Activated CD4-positive, alpha-beta T cell treated with anti-CD3 and anti-CD28 coated beads, Interleukin-2, amount 10 ng/mL, durations not matched to agents 7 days and 5 days (primary cell): ENCODE results near the gene CGAS. TPM values are rescaled to one million over a fixed set of nuclear protein-coding genes. Genes with fewer than 3 reads are reported as not detected.
"Not testable (repeated sequence)": the region's sequence is repeated elsewhere in the genome, so short reads cannot be mapped to it uniquely, and the experiment has no call there.

Source experiments
- CTCF ChIA-PET: fragments of 350-600 bp; sonication (Branson Sonifier 250); formaldehyde crosslinking; loops from one replicate; lab custom pipeline; 2021; ENCODE audit warnings: antibody characterized with exemption; lab: Charles Lee
- POLR2A ChIA-PET: fragments of 350-600 bp; sonication (Branson Sonifier 250); formaldehyde crosslinking; loops from one replicate; lab custom pipeline; 2021; ENCODE audit warnings: antibody characterized with exemption; lab: Charles Lee
- DNase-seq: peaks from one replicate; pipeline ENCODE4 v3.0.0-alpha.2; 2020
- H3K27ac Mint-ChIP-seq: one replicate; pipeline ENCODE4 v1.8.0; 2021; ENCODE audit warnings: mild to moderate bottlenecking, moderate library complexity, mixed read lengths
- H3K27me3 Mint-ChIP-seq: one replicate; pipeline ENCODE4 v1.8.0; 2021; ENCODE audit warnings: mixed read lengths
- H3K36me3 Mint-ChIP-seq: one replicate; pipeline ENCODE4 v1.8.0; 2021; ENCODE audit warnings: low read depth, mixed read lengths
- H3K4me1 Mint-ChIP-seq: one replicate; pipeline ENCODE4 v1.8.0; 2021; ENCODE audit warnings: mixed read lengths
- H3K4me3 Mint-ChIP-seq: one replicate; pipeline ENCODE4 v1.8.0; 2021; ENCODE audit warnings: mild to moderate bottlenecking, moderate library complexity, mixed read lengths
- H3K9me3 Mint-ChIP-seq: one replicate; pipeline ENCODE4 v1.8.0; 2021; ENCODE audit warnings: mixed read lengths
- total RNA-seq, 2 experiments: library from RNA; stranded (reverse); gene quantifications; one replicate each; pipeline ENCODE4 v1.2.3, GENCODE V29; 2021

CGAS gene
- total RNA-seq, 2 experiments from 2014 or later: 27.9 TPM

GRCh38 chr6:73393278-73393677, 58.8 kb downstream of the CGAS start:
- H3K9me3 Mint-ChIP-seq: peaks cover 4% of the 10 kb centered on the region
- no peak for DNase-seq
- peaks cover 7% of the 10 kb centered on the region for H3K36me3 Mint-ChIP-seq
- ChIA-PET CTCF (interaction anchor here (0.6 kb wide), 1 partner anchor 931 kb away, joined by 3 read pairs; no protein-coding TSS in a partner anchor), POLR2A (no interaction called here)
- no peaks in the 10 kb centered on the region for H3K27me3 Mint-ChIP-seq
- H3K27ac Mint-ChIP-seq: no peak overlapping the region
- H3K4me3 Mint-ChIP-seq: no peak overlapping the region
- peaks cover 40% of the 10 kb centered on the region for H3K4me1 Mint-ChIP-seq

GRCh38 chr6:73392188-73392587, 59.9 kb downstream of the CGAS start:
- CTCF ChIA-PET: interaction anchor here (0.5 kb wide), 1 partner anchor 84 kb away, joined by 3 read pairs; no protein-coding TSS in a partner anchor
- H3K27me3 Mint-ChIP-seq, POLR2A ChIA-PET, H3K27ac Mint-ChIP-seq, H3K9me3 Mint-ChIP-seq, H3K4me3 Mint-ChIP-seq, H3K36me3 Mint-ChIP-seq, DNase-seq: not testable (repeated sequence)
- H3K4me1 Mint-ChIP-seq: peaks cover 46% of the 10 kb centered on the region

DNA sequence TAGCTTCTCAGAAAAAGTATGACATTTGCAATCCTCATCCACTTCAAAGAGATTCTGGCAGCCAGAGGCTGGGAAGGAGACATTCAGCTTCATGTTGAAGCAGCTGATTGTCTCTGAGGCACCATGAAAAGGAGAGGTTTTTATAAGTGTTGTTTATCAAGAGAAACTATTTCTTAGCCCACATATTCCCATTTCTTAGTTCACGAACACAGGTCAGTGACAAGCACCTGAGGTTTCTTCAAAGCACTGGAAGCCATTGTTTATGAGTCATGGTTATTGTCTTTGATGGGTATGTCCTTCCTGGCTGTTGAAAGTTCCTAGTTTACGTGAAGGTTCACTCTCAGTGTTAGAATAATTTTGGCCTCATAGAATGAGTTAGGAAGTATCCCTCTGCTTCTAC, 60.4 kb downstream of the CGAS start:
- DNase-seq: no peak
- CTCF ChIA-PET: interaction anchor here (0.5 to 1.3 kb wide), 3 partner anchors 9 to 85 kb away, joined by 3 to 4 read pairs (median 3); no protein-coding TSS in a partner anchor
- peaks cover 46% of the 10 kb centered on the region for H3K4me1 Mint-ChIP-seq
- H3K27me3 Mint-ChIP-seq: no peaks in the 10 kb centered on the region
- H3K27ac Mint-ChIP-seq: peak overlapping the region; percentile 37
- POLR2A ChIA-PET: no interaction called here
- peaks cover 4% of the 10 kb centered on the region for H3K9me3 Mint-ChIP-seq
- peaks cover 7% of the 10 kb centered on the region for H3K36me3 Mint-ChIP-seq
- no peak overlapping the region for H3K4me3 Mint-ChIP-seq

DNA sequence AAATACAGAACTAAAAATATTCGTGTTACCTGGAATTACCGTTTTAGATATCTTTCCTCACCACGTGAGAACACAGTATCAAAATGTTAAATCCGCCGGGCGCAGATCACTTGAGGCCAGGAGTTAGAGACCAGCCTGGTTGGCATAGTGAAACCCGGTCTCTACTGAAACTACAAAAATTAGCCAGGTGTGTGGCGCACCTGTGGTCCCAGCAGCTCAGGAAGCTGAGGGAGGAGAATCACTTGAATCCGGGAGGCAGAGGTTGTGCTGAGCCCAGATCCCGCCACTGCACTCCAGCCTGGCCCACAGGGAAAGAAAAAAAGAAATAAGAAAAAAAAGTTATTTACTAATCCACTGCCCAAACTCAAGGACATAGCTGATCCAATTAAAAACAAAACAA, 62.2 kb downstream of the CGAS start:
- Mint-ChIP-seq H3K36me3 (peaks cover 7% of the 10 kb centered on the region), H3K27ac (no peak overlapping the region), H3K27me3 (no peaks in the 10 kb centered on the region), H3K4me3 (no peak overlapping the region), H3K9me3 (peaks cover 1% of the 10 kb centered on the region), H3K4me1 (peaks cover 46% of the 10 kb centered on the region)
- ChIA-PET CTCF (interaction anchor here (1.0 to 1.2 kb wide), 2 partner anchors 21 to 62 kb away, joined by 4 read pairs; partner anchors contain the start of gene CGAS), POLR2A (no interaction called here)
- no peak for DNase-seq

- peak; percentile 71 for DNase-seq
- ChIA-PET POLR2A (interaction anchor here (0.6 to 1.0 kb wide), 2 partner anchors 23 to 124 kb away, joined by 3 read pairs; no protein-coding TSS in a partner anchor), CTCF (interaction anchor here (0.7 to 1.2 kb wide), 6 partner anchors 10 to 266 kb away, joined by 3 to 4 read pairs (median 3); partner anchors contain the start of gene CGAS)
- Mint-ChIP-seq H3K9me3 (no peaks in the 10 kb centered on the region), H3K4me3 (peak overlapping the region; percentile 78), H3K4me1 (peaks cover 42% of the 10 kb centered on the region), H3K36me3 (peaks cover 7% of the 10 kb centered on the region), H3K27ac (peak overlapping the region; percentile 86), H3K27me3 (no peaks in the 10 kb centered on the region)
These were observed 63.1 kb downstream of the CGAS start for GRCh38 chr6:73388800-73389512.

DNA sequence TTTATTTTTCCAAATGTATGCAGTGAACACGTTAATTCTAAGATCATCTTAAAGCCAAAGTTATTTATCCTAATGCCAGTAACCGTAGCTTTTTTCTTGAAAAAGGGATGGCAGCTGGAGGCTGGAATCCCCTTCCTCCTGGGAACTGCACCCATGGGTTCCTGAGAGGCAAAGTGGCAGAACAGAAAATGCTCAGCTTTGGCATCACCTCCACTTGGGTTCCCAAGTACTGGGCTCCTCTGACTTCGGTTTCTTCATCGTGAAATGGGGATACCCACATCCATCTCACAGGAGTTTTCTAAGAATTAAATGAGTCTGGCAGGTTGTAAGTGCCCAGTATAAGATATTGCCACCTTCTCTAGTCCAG, 63.7 kb downstream of the CGAS start:
- CTCF ChIA-PET: interaction anchor here (0.9 to 1.0 kb wide), 3 partner anchors 36 to 266 kb away, joined by 3 read pairs; no protein-coding TSS in a partner anchor
- POLR2A ChIA-PET: no interaction called here
- no peaks in the 10 kb centered on the region for H3K9me3 Mint-ChIP-seq
- H3K27ac Mint-ChIP-seq: peak overlapping the region; percentile 86
- peaks cover 3% of the 10 kb centered on the region for H3K36me3 Mint-ChIP-seq
- peak overlapping the region; percentile 78 for H3K4me3 Mint-ChIP-seq
- no peak for DNase-seq
- peaks cover 40% of the 10 kb centered on the region for H3K4me1 Mint-ChIP-seq
- H3K27me3 Mint-ChIP-seq: no peaks in the 10 kb centered on the region

- H3K4me1 Mint-ChIP-seq: peaks cover 3% of the 10 kb centered on the region
- DNase-seq: no peak
- no peak overlapping the region for H3K27ac Mint-ChIP-seq
- H3K36me3 Mint-ChIP-seq: no peaks in the 10 kb centered on the region
- no peaks in the 10 kb centered on the region for H3K9me3 Mint-ChIP-seq
- POLR2A ChIA-PET: no interaction called here
- no peak overlapping the region for H3K4me3 Mint-ChIP-seq
- H3K27me3 Mint-ChIP-seq: no peaks in the 10 kb centered on the region
- CTCF ChIA-PET: interaction anchor here (1.2 kb wide), 1 partner anchor 9 kb away, joined by 4 read pairs; no protein-coding TSS in a partner anchor
These were observed 69.5 kb downstream of the CGAS start for GRCh38 chr6:73382462-73383113.

DNA sequence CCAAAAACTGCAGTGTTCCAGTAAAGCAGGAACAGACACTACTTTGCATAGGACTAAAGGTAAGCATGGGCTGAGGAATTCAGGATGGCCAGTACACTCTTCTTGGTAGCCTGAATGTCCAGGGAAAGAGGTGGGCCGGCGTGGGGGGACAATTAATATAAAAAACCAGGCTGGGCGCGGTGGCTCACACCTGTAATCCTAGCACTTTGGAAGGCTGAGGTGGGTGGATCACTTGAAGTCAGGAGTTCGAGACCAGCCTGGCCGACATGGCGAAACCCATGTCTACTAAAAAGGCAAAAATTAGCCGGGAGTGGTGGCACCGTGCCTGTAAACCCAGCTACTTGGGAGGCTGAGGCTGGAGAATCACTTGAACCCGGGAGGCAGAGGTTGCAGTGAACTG, 70.6 kb downstream of the CGAS start:
- CTCF ChIA-PET, H3K27me3 Mint-ChIP-seq, H3K4me3 Mint-ChIP-seq, H3K4me1 Mint-ChIP-seq, H3K9me3 Mint-ChIP-seq, H3K36me3 Mint-ChIP-seq, H3K27ac Mint-ChIP-seq, DNase-seq, POLR2A ChIA-PET: not testable (repeated sequence)

DNA sequence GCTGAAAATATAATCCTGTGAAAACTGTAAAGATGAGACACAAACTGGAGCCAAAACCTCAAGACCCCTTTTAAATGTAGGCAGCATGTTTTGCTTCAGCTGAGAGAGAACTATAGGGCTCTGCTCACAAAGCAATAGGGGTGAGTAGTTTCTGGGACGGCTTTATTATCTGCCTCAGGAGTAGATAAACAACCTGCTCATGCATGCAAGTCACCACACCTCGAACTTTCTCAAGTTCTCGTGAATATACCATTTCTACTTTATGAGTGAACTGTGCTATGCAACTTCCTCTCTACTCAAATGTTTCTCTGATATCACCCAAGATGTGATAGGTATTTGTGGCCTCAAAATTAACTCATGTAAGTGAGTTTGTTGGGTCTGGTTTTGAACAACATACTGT, 74.9 kb downstream of the CGAS start:
- H3K4me3 Mint-ChIP-seq: no peak overlapping the region
- ChIA-PET POLR2A (no interaction called here), CTCF (interaction anchor here (1.4 kb wide), 1 partner anchor 12 kb away, joined by 4 read pairs; no protein-coding TSS in a partner anchor)
- H3K27ac Mint-ChIP-seq: no peak overlapping the region
- DNase-seq: no peak
- peaks cover 2% of the 10 kb centered on the region for H3K9me3 Mint-ChIP-seq
- no peaks in the 10 kb centered on the region for H3K4me1 Mint-ChIP-seq
- H3K36me3 Mint-ChIP-seq: no peaks in the 10 kb centered on the region
- H3K27me3 Mint-ChIP-seq: no peaks in the 10 kb centered on the region

DNA sequence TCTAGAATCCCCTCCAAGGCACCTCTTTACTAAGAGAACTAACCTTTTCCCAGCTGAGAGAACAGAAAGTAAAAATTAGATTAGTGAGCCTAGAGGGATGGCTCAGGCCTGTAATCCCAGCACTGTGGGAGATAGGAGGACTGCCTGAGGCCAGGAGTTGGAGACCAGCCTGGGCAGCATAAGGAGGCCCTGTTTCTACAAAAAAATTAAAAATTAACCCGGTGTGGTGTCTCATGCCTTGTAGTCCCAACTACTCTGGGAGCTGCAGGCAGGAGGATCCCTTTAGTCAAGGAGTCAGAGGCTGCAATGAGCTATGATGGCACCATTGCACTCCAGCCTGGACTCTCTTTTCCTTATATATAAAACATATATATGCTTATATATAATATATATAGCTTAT, 76.9 kb downstream of the CGAS start:
- peaks cover 2% of the 10 kb centered on the region for H3K9me3 Mint-ChIP-seq
- no peak overlapping the region for H3K4me3 Mint-ChIP-seq
- H3K36me3 Mint-ChIP-seq: no peaks in the 10 kb centered on the region
- ChIA-PET CTCF (interaction anchor here (0.6 kb wide), 1 partner anchor 19 kb away, joined by 5 read pairs; no protein-coding TSS in a partner anchor), POLR2A (no interaction called here)
- H3K27me3 Mint-ChIP-seq: no peaks in the 10 kb centered on the region
- no peaks in the 10 kb centered on the region for H3K4me1 Mint-ChIP-seq
- no peak for DNase-seq
- H3K27ac Mint-ChIP-seq: no peak overlapping the region

Other genes with a start within 250 kb of the CGAS start
- under 1 TPM in 1 of 2 experiments, not detected in 1; 0.35 TPM for gene KHDC1L, start 226.8 kb downstream of the CGAS start, total RNA-seq
- 1 to 10 TPM; 5.0 to 6.1 TPM for gene KHDC1, start 189.1 kb downstream of the CGAS start, total RNA-seq
- gene DPPA5, start 98.0 kb downstream of the CGAS start, total RNA-seq: not detected
- gene KHDC3L, start 89.6 kb downstream of the CGAS start, total RNA-seq: not detected
- 1 to 10 TPM in 1 of 2 experiments, under 1 TPM in 1; 0.57 to 1.5 TPM for gene OOEP, start 82.4 kb downstream of the CGAS start, total RNA-seq
- 1 to 10 TPM; 1.7 TPM for gene DDX43, start 57.5 kb downstream of the CGAS start, total RNA-seq
- 10 to 100 TPM; 50.9 to 59.6 TPM for gene MTO1, start 9.4 kb upstream of the CGAS start, total RNA-seq
- gene EEF1A1, start 68.7 kb upstream of the CGAS start, total RNA-seq: 1,000 to 10,000 TPM; 7,789 to 8,433 TPM
- 1 to 10 TPM; 5.1 to 5.4 TPM for gene SLC17A5, start 201.7 kb upstream of the CGAS start, total RNA-seq
- 10 to 100 TPM; 10.8 to 11.3 TPM for gene CD109, start 243.9 kb upstream of the CGAS start, total RNA-seq